ES-I3 (cell line): ENCODE results near the gene TIMM22.
A peak's percentile ranks its signal among the peaks of the same experiment; 100 is the strongest.
"Not testable (repeated sequence)": the region's sequence is repeated elsewhere in the genome, so short reads cannot be mapped to it uniquely, and the experiment has no call there.

Source experiments
- H3K36me3 ChIP-seq: 2 replicates; pipeline ENCODE4 v1.6.1; 2013; ENCODE audit warnings: mild to moderate bottlenecking, low read length, control low read depth, moderate library complexity; ENCODE audit not compliant: insufficient read depth
- H3K4me1 ChIP-seq: 2 replicates; pipeline ENCODE4 v1.6.1; 2013; ENCODE audit warnings: mild to moderate bottlenecking, control low read depth, low read length; ENCODE audit not compliant: insufficient read depth
- H3K9ac ChIP-seq: 2 replicates; pipeline ENCODE4 v1.6.1; 2013; ENCODE audit warnings: low read depth, mild to moderate bottlenecking, low read length, moderate library complexity
- H3K9me3 ChIP-seq: 2 replicates; pipeline ENCODE4 v1.6.1; 2013; ENCODE audit warnings: mild to moderate bottlenecking, low read length, moderate library complexity; ENCODE audit not compliant: control insufficient read depth, insufficient read depth

Gene TIMM22

GRCh38 chr17:1039511-1040215, 42.7 kb downstream of the TIMM22 start:
- Histone ChIP-seq H3K36me3 (no peaks in the 10 kb centered on the region; the same call in 1 of the 2 replicates), H3K4me1 (peaks cover 9% of the 10 kb centered on the region; the same call in 1 of the 2 replicates), H3K9me3 (no peaks in the 10 kb centered on the region), H3K9ac (no peak overlapping the region)

GRCh38 chr17:1040216-1040600, 43.3 kb downstream of the TIMM22 start:
- Histone ChIP-seq H3K36me3 (no peaks in the 10 kb centered on the region; the same call in 1 of the 2 replicates), H3K9me3 (no peaks in the 10 kb centered on the region), H3K4me1 (peaks cover 9% of the 10 kb centered on the region; the same call in 1 of the 2 replicates), H3K9ac (no peak overlapping the region)

DNA sequence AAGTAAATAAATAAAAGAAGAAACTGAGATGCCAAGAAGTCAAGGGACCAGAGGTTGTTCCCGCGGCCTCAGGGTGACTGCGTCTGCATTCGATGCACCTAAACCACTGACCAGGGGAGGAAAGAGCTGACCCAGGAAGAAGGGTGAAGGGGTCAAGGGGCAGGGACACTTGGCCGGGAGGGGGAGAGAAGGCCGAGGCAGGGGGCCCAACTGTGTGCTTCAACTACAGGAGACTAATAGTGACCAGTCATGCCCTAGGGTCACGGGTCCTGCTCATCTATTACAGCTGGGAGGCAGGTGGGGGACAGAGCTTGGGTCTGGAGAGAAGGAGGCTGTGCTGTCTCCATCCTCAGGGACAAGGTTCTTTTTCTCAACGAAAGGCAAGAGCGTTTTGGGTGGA, 44.8 kb downstream of the TIMM22 start:
- H3K9ac ChIP-seq, result no peak overlapping the region
- H3K36me3 ChIP-seq, result no peaks in the 10 kb centered on the region; the same call in 1 of the 2 replicates
- no peaks in the 10 kb centered on the region for H3K9me3 ChIP-seq
- H3K4me1 ChIP-seq, result peaks cover 9% of the 10 kb centered on the region; the same call in 1 of the 2 replicates

GRCh38 chr17:1042486-1042885, 45.6 kb downstream of the TIMM22 start:
- no peaks in the 10 kb centered on the region for H3K9me3 ChIP-seq
- peaks cover 9% of the 10 kb centered on the region; the same call in 1 of the 2 replicates for H3K4me1 ChIP-seq
- peaks cover 1% of the 10 kb centered on the region; the same call in 1 of the 2 replicates for H3K36me3 ChIP-seq
- no peak overlapping the region for H3K9ac ChIP-seq

DNA sequence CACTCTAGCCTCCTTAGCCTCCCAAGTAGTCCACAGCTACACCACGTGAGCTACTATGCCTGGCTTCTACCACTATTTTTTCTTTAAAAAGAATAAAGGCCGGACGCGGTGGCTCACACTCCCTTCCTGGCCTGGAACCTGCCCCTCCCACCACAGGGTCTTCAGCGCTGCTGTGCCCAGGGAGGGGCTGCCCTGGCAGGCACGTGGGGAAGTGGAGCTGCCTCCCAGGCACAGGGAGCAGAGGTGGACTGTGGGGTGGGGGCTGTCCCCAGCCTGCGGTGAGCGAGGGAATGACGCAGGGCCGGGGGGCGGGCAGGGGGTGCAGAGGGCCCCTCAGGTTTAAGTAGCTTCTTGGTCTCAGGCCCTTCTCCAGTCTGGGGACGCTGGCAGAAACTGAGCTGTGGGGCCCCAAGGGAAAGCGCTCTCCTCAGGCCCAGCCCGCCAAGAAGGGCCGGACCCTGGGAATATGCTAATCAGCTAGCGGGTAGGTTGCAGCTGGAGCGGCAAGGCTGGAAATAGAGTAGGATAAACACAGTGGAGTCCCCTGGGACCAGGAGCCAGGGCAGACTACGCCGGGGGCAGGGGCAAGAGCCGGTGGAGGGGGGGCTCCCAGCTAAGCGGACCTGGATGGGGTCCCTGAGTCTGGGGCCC, 46.8 kb downstream of the TIMM22 start:
- Histone ChIP-seq H3K36me3 (peaks cover 4% of the 10 kb centered on the region; the same call in 1 of the 2 replicates), H3K4me1 (peaks cover 9% of the 10 kb centered on the region; the same call in 1 of the 2 replicates)

DNA sequence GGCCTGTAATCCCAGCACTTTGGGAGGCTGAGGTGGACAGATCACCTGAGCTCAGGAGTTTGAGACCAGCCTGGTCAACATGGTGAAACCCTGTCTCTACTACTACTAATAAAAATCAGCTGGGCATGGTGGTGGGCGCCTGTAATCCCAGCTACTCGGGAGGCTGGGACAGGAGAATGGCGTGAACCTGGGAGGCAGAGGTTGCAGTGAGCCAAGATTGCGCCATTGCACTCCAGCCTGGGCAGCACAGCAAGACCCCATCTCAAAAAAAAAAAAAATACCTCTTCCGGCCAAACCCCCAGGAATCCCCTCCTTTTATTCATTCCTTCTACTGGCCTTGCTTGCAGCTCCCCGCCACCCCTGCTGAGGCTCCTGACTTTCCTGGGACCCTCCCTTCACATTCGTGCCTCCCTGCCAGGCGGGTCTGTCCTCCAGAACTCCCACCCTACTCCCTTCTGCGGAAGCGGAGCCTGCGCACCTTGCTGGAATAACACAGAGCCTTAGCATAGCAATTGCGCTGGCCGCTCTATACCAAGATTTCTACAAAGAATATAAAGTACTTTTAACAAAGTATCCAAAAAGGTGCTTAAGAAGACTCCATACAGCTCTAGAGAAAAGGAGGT, 47.6 kb downstream of the TIMM22 start:
- H3K4me1 ChIP-seq, H3K9me3 ChIP-seq, H3K9ac ChIP-seq, H3K36me3 ChIP-seq: not testable (repeated sequence)

More for the DNA sequence above, 46.8 kb downstream of the TIMM22 start:
- H3K9ac ChIP-seq, result peak overlapping the region; percentile 18; the same call in 1 of the 2 replicates
- no peaks in the 10 kb centered on the region for H3K9me3 ChIP-seq

DNA sequence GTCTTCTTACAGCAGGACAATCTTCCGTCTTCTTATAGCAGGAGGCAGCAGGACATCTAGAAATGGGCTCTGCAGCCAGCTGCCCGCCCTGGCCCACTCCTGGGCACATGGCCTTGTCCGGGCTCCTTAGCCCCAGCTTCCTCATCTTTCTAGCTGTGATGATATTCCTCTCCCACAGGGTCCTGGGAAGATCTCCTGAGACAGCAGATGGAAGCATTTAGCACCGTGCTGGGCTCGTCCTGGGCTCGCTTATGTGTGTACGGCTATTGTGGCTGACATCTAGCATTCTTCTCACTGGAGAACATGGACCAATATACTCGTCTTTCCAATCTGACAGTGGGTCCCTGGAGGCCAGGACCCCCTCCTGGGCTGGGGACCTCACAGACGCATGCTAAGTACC, 48.5 kb downstream of the TIMM22 start:
- no peak overlapping the region for H3K9ac ChIP-seq
- no peaks in the 10 kb centered on the region for H3K9me3 ChIP-seq
- H3K4me1 ChIP-seq, result no peaks in the 10 kb centered on the region; the same call in 1 of the 2 replicates
- 0 out of 2 replicates have a peak, but pooled peaks cover 4% of the 10 kb centered on the region for H3K36me3 ChIP-seq

DNA sequence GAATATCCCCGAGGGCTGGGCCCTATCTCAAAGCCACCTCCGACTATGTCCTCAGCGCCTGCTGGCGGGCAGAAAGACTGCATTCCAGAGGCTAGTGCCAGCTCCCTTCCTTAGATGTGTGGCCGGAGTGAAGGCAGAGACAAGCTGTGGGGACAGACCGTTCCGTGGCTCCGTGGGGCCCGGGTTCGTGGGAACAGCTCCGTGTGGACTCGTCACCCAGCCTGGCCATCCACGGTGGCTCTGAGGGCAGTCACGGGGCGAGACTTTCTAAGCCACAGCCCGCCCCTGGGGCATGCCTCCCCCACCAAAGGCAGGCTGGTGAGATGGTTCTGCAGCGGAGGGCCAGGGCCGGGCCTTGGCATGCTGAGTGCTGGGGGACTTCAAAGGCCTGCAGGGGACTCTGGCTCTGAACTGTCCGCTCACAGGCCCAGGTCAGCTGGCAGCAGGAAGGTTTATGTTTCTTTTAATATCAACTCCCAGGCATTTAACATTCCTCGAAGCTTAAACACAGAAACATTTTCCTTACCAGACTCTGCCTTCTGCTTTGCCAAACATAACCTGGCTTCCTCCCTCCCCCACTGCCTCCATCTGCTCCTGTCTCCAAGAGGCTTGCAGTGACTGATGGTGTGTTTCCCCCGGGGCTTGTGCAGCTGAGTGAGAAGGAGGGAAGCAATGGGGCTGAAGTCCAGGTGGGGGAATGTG, 50.4 kb downstream of the TIMM22 start:
- 0 out of 2 replicates have a peak, but pooled peaks cover 4% of the 10 kb centered on the region for H3K36me3 ChIP-seq
- H3K4me1 ChIP-seq, result no peaks in the 10 kb centered on the region; the same call in 1 of the 2 replicates
- no peaks in the 10 kb centered on the region for H3K9me3 ChIP-seq
- H3K9ac ChIP-seq, result no peak overlapping the region

DNA sequence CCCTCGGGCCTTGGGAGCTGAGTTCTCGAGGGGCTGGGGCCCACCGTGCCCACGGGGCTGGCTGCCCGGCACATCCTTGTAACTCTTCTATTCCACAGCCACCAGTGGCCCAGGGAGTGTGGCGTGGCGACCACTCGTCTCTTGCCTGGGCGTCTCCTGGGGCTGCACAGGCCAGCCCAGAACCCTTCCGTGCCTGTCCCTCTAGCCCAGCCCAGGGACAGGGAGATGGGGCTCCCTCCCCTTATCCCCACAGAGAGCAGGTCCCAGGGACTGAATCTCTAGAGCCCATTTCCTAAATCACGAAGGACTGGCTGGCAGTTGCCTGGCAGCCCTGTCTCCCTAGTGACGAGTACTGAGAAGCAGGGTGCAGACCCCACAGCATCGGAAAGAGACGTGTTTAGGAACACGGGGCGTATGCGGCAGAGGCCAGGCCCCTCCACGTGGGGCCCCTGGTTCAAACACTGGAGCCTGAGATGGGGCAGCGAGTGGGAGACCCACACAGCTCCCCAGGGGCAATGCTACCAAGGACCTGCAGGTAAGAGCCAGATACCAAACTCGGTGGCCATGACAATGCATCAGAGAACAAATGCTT, 51.0 kb downstream of the TIMM22 start:
- H3K9me3 ChIP-seq, result no peaks in the 10 kb centered on the region
- H3K4me1 ChIP-seq, result no peaks in the 10 kb centered on the region; the same call in 1 of the 2 replicates
- H3K9ac ChIP-seq, result no peak overlapping the region
- 0 out of 2 replicates have a peak, but pooled peaks cover 4% of the 10 kb centered on the region for H3K36me3 ChIP-seq

- H3K9me3 ChIP-seq, H3K9ac ChIP-seq, H3K4me1 ChIP-seq, H3K36me3 ChIP-seq: not testable (repeated sequence)
Measured at GRCh38 chr17:1048516-1049115, 51.7 kb downstream of the TIMM22 start.

- Histone ChIP-seq H3K4me1 (no peaks in the 10 kb centered on the region), H3K9me3 (no peaks in the 10 kb centered on the region), H3K36me3 (0 out of 2 replicates have a peak, but pooled peaks cover 4% of the 10 kb centered on the region), H3K9ac (no peak overlapping the region)
Measured at GRCh38 chr17:1049446-1050225, 52.7 kb downstream of the TIMM22 start.

DNA sequence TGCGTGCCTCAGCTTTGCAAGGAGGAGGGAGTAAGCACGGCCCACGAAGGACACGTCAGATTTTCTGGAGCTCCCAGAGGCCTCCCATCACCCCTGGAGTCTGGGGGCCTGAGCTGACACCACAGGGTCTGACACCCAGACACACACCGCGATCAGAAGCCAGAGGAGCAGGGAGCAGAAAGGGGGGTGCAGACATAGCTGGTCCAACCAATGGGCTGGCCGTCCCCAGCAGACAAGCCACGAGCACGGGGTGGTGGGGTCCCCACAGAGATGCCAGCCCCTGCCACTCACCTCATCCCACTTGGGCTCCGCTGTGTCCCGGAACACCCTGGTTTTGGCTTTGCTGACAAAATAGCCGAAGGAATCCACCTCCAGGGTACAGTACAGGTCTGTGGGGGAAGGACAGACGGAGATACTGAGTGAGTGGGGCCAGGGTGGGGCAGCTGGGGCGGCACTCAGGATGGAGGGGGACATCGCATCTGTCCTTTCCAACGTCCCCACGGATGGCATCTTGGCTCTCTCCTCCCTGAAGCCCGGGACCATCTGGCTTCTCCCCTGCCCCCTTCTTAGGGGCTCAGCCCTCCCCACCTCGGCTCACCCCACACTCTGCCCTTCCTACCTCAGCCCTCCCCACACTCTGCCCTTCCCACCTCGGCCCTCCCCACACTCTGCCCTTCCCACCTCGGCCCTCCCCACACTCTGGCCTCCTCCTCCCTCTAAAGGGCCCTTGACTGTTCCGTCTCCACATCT, 53.5 kb downstream of the TIMM22 start:
- no peak overlapping the region for H3K9ac ChIP-seq

More for the DNA sequence above, 53.5 kb downstream of the TIMM22 start:
- Histone ChIP-seq H3K4me1 (no peaks in the 10 kb centered on the region), H3K36me3 (0 out of 2 replicates have a peak, but pooled peaks cover 4% of the 10 kb centered on the region), H3K9me3 (no peaks in the 10 kb centered on the region)
